Hypothalamus (tissue), 51 donors: ENCODE results near the gene ELANE.
"Not testable (repeated sequence)": the region's sequence is repeated elsewhere in the genome, so short reads cannot be mapped to it uniquely, and the experiment has no call there.

Experiments
- DNase-seq, 51 donors: peaks; one replicate each; lab custom pipeline; 2025; lab: John Stamatoyannopoulos, UW

The ELANE gene

DNA sequence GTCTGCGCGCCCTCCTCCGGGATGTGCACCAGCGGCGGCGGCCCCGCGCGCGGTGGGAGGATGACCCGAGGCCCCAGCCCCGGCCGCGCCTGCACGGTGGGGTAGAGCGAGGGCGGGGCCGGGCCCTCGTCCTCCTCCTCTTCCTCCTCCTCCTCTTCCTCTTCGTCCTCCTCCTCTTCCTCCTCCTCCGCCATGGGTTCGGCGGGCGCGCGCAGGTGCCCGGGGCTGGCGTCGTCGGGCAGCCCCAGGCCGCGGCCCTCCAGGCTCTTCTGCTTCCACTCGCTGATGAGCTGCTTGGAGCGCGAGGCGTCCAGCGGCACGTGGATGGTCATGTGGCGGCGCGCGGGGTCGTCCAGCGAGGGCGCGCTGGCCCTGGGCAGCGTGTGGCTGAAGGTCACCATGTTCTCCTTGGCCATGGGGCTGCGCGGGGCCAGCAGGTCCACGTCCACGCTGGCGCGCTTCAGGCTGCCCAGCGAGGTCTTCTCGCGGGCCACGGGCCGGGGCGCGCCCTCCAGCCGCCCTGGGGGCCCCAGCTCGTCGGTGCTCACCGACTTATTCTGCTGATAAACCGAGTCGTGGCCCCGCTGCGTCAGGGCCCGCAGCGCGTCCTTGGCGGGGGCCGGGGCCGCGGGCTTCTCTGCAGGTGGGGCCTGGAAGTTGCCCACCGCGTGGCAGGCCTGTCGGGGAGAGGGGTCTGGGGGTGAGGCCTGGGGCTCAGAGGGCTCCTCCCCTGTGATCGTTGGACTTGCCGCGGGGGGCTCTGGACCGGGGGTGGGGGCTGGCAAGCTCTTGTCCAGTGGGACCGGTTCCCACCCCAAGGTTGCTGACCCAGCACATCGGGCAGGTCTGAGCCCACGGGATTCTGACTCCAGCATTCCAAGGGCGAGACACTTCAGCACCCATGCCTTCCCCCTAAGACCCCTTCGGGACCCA lies 38.6 kb upstream of the ELANE start:
- no peak for DNase-seq

DNA sequence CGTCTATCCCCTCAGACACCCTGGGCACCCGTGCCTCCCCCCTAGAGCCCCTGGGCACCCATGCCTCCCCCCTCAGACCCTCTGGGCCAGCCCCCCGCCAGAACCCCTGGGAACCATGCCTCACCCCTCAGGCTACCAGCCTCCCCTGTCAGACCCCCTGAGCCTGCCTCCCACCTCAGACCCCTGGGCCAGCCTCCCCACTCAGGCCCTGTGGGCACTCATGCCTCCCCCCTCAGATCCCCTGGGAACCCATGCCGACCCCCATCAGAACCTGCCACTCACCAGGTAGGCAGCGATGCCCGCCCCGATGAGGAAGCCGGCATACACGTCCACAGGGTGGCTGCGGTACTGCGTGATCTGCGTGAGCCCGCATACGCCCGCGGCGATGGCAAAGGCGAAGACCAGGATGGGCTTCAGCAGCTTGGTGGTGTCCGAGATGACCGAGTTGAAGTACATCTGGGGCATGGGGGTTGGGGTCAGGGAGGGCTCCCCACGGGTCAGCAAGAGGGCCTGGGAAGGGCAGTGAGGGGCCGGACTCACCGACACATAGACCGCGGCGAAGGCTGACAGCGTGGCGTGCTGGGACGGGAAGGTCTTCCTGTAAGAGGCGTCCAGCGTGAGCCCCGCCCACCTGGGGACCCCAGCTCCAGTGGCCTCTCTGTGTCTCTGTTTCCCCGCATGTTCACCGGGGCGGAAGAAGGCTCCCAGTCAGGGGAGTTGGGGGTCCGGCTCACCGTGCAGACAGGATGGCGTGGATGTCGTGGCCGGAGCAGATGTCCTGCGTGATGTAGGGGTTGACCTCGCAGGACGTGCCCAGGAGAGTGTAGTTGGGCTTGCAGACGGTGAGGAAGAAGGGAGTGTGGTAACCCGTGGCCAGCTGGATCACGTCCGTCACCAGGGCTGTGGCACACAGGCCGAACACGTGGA lies 37.7 kb upstream of the ELANE start:
- no peak for DNase-seq

DNA sequence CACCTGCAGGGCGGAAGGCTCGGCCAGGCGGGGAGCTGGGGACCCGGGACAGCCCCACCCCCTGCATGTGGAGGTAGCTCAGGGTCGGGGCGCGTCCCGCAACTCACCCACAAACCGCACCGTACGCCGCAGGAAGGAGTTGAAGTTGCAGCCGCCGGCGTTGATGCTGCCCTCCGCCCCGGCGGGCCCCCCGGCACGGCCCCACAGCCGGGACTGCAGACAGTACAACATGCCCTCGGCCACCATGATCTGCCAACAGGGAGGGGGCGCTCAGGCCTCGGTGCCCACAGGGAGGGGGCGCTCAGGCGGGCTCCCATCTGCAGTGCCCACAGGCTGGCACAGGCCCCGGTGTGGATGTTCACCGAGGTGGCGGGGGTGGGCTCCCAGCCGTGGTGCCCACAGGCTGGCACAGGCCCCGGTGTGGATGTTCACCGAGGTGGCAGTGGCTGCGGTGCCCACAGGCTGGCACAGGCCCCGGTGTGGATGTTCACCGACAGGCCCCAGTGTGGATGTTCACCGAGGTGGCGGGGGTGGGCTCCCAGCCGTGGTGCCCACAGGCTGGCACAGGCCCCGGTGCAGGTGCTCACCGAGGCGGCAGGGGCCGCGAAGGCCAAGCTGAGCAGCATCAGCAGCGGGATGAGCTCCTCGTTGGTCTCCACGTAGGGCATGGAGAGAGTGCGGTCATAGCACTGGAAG lies 36.9 kb upstream of the ELANE start:
- DNase-seq = no peak

DNA sequence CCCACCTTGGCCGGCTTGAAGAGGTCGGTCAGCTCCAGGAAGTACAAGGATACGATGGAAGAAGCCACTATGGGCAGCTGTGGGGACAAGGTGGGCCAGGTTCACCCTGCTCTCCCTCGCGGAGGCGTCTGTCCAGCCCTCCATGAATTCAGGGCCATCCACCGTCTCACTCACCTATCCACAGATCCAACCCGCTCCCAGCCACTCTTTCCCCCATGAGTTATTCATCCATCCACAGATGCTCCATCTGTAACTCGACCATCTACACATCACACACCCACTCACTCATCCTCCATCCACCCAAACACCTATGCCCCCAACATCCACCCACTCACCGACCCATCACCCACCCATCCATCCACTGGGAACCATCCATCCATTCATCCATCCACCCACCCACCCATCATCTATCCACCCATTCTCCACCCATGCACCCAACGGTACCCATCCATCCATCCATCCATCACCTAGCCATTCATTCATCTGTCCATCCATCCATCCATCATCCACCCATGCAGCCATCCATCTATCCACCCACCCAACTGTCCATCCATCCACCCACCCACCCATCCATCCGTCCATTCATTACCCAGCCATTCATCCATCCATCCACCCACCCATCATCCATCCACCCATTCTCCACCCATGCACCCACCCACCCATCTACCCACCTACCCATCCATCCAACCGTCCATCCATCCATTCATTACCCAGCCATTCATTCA lies 36.2 kb upstream of the ELANE start:
- no peak for DNase-seq

DNA sequence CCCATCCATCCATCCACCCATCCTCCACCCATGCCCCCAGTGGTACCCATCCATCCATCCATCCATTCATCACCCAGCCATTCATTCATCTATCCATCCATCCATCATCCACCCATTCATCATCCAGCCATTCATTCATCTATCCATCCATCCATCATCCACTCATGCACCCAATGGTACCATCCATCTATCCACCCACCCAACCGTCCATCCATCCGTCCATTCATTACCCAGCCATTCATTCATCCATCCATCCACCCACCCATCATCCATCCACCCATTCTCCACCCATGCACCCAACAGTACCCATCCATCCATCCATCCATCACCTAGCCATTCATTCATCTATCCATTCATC lies 35.6 kb upstream of the ELANE start:
- no peak for DNase-seq

GRCh38 chr19:820212-820611 lies 31.9 kb upstream of the ELANE start:
- not testable (repeated sequence) for DNase-seq

DNA sequence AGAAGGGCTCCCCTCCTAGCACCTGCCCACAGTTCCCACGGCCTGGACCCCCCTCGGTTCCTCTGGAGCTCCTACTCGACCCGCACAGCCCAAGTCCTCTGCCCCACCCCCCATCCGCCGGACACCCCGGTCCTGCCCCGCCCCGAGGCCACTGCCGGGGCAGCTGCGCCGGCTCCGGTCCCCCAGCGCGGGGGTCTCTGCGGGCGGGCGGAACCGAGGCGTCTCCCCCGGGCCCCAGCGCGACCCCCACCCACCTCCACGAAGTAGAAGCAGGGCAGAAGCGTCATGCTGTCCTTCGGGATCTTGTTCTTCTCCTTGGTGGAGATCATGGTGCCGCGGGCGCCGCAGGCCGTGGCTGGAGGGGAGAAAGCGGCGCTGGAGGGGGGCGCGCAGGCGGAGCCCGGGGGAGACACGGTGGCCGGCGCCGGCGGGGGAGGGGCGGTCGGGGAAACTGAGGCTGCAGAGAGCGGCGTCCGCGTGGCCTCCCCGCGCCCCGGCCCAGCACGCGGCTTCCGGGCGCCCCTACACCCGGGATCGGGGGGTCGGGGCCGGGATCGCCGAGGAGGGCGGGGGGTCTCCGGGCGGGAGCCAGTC lies 30.8 kb upstream of the ELANE start:
- no peak for DNase-seq

GRCh38 chr19:821825-822503 lies 30.1 kb upstream of the ELANE start, which contains the start of gene PLPPR3:
Gene PLPPR3 (minus strand): TSS chr19:821955. CDS start chr19:821559, 396 bp downstream.
- peak in 1 of 51 donors; percentile 10 for DNase-seq

DNA sequence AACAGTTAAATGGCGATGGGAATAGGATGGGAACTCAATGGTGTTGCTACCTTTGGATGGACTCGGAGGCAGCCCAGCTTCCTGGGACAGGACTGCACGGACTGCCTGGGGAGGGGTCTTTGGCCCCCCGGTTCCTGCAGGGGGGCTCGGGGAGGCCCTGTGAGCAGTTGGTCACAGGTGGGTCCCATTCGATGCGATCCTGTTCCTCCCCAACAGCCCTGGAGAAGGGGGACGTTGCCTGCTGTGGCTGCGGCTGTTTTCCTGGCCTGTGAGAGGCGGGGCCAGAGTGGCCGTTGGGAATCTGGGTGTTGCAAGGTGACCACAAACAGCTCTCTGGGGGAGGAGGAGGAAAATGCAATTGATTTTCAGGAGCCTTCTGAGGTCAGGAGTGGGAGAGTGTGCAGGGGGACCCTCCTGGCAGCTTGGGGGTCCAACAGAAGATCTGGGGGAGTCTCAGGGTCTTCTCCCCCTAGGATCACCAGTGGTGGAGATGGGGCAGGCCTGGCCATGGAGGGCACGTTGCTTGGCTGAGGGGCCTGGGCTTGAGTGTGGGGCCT lies 28.5 kb upstream of the ELANE start:
- DNase-seq = no peak

DNA sequence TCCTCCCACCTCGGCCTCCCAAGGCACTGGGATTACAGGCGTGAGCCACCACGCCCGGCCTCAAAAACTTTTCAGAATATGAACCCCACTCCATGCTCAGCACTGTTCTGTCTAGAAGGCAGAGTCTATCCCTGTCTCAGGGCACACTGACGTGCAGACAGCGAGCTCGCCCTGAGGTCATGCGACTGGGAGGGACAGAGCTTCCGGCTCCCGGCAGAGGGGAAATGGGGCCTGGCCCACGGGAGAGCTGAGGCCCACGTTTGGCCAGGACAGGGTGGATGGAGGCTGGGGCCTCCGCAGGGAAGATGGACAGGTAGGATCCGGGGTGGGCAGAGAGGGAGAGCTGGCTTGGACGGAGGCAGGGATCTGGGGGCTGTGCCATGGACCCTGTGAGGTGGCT lies 27.2 kb upstream of the ELANE start:
- DNase-seq = no peak

- DNase-seq = no peak
Observed at GRCh38 chr19:825897-826644, 26.0 kb upstream of the ELANE start.

DNA sequence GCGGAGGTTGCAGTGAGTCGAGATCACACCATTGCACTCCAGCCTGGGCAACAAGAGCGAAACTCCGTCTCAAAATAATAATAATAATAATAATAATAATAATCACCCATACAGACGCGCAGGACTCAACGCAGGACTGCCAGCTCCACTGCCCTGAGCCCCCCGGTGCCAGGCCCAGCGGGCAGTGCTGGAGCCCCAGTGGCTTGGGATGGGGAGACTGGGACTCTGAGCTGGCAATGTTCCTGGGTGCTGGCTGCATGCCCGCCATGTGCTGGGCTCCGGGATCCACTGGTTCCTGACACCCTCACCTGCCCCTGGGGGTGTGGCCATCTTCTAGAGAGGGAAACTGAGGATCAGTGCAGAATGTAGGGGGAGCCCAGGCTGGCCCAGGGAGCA lies 24.8 kb upstream of the ELANE start:
- no peak for DNase-seq

- no peak for DNase-seq
Observed at GRCh38 chr19:827710-828321, 24.3 kb upstream of the ELANE start, which contains the start of gene AZU1. Gene AZU1 (plus strand): TSS chr19:827837. CDS start chr19:827847, 10 bp downstream.

- no peak for DNase-seq
Observed at GRCh38 chr19:829129-829758, 22.9 kb upstream of the ELANE start.

GRCh38 chr19:831407-832369 lies 20.4 kb upstream of the ELANE start:
- DNase-seq = no peak

DNA sequence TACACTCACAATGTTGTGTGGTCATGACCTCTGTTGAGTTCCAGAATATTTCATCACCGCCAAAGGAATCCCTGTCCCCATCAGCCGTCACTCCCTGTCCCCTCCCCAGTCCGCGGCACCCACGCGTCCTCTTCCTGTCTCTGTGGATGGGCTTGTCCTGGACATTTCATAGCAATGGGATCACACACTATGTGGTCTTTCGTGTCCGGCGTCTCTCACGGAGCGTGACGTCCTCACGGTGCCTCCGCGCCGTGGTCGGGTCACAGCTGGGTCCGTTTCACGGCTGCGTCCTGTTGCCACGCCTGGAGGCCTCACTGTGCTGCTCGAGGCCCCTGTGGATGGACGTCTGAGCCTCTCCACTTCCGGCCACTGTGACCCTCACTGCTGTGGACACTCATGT lies 17.9 kb upstream of the ELANE start:
- DNase-seq = no peak
